Osteoblast (primary cell): ENCODE results near the gene RPS10. TPM values are rescaled to one million over a fixed set of nuclear protein-coding genes. Genes with fewer than 3 reads are reported as not detected.

Experiments used
- DNase-seq: peaks from one replicate; pipeline ENCODE4 v3.0.0; 2011; ENCODE audit warnings: low spot score, mixed read lengths; ENCODE audit not compliant: insufficient read length; ENCODE audit errors: missing footprints
- H2AFZ ChIP-seq: 2 replicates; pipeline ENCODE4 v1.6.0; 2011; ENCODE audit warnings: mild to moderate bottlenecking, low read length
- H3K27ac ChIP-seq: 2 replicates; pipeline ENCODE4 v1.5.1; 2011; ENCODE audit warnings: mild to moderate bottlenecking, low read depth, low read length, moderate library complexity
- H3K27me3 ChIP-seq: 2 replicates; pipeline ENCODE4 v1.6.0; 2012; ENCODE audit warnings: mild to moderate bottlenecking, control low read depth, inconsistent platforms, low read length, moderate library complexity; ENCODE audit not compliant: insufficient read depth
- H3K36me3 ChIP-seq: 2 replicates; pipeline ENCODE4 v1.5.1; 2011; ENCODE audit warnings: mild to moderate bottlenecking, low read length, control low read depth, moderate library complexity; ENCODE audit not compliant: insufficient read depth
- H3K4me1 ChIP-seq: 2 replicates; pipeline ENCODE4 v1.5.1; 2011; ENCODE audit warnings: mild to moderate bottlenecking, low read length, control low read depth, moderate library complexity; ENCODE audit not compliant: insufficient read depth
- H3K4me2 ChIP-seq: 2 replicates; pipeline ENCODE4 v1.6.0; 2011; ENCODE audit warnings: mild to moderate bottlenecking, low read length; ENCODE audit not compliant: insufficient read depth
- H3K4me3 ChIP-seq: fragments of 200-600 bp; sonication (generic); 3 replicates; pipeline ENCODE4 v1.5.1; 2012; ENCODE audit warnings: mild to moderate bottlenecking, low read length, inconsistent platforms; ENCODE audit not compliant: insufficient read depth
- H3K79me2 ChIP-seq: 2 replicates; pipeline ENCODE4 v1.6.0; 2012; ENCODE audit warnings: mild to moderate bottlenecking, low read length, control low read depth, inconsistent platforms; ENCODE audit not compliant: insufficient read depth
- H3K9me3 ChIP-seq: 2 replicates; pipeline ENCODE4 v1.5.1; 2011; ENCODE audit warnings: low read depth, low read length, control low read depth
- H4K20me1 ChIP-seq: 2 replicates; pipeline ENCODE4 v1.6.0; 2012; ENCODE audit warnings: mild to moderate bottlenecking, low read length, control low read depth; ENCODE audit not compliant: insufficient read depth
- total RNA-seq: library from RNA; depleted of rRNA; stranded (reverse); fragments of >200 nt; gene quantifications from 2 replicates; pipeline ENCODE4 v1.2.3, GENCODE V29; 2012
- TF ChIP-seq, protein P1 (sequence below): IDR thresholded peaks from 2 replicates; pipeline ENCODE4 v1.5.1; 2011; ENCODE audit warnings: mild to moderate bottlenecking, low read depth, low read length, moderate library complexity; ENCODE audit errors: extremely low read depth

RPS10 gene
- total RNA-seq, 1 donor, result 2,228 TPM

DNA sequence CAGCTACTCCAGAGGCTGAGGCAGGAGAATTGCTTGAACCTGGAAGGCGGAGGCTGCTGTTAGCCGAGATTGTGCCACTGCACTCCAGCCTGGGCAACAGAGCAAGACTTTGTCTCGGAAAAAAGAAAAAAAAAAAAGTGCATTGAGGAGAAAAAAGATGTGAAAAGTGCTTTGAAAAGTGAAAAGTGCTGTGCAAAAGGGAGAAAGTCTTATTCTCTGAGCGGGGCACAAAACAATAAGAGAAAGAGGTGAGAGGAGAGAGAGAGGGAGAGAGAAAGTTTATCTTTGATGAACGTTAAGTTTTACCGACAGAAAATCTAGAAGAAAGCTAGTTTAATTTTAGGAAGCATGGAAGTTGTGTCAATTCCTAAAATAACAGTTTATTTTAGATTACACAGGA, 36.1 kb upstream of the RPS10 start:
- H3K4me2 ChIP-seq, result no peak overlapping the region
- H2AFZ ChIP-seq, result no peak overlapping the region
- H3K4me1 ChIP-seq, result no peaks in the 10 kb centered on the region
- H3K27ac ChIP-seq, result no peak overlapping the region
- H3K4me3 ChIP-seq, result no peak overlapping the region
- H4K20me1 ChIP-seq, result no peaks in the 10 kb centered on the region
- DNase-seq, result no peak
- H3K9me3 ChIP-seq, result no peaks in the 10 kb centered on the region
- H3K36me3 ChIP-seq, result no peaks in the 10 kb centered on the region
- no peaks in the 10 kb centered on the region for H3K79me2 ChIP-seq
- H3K27me3 ChIP-seq, result peaks cover 17% of the 10 kb centered on the region
- TF ChIP-seq, protein P1, sequence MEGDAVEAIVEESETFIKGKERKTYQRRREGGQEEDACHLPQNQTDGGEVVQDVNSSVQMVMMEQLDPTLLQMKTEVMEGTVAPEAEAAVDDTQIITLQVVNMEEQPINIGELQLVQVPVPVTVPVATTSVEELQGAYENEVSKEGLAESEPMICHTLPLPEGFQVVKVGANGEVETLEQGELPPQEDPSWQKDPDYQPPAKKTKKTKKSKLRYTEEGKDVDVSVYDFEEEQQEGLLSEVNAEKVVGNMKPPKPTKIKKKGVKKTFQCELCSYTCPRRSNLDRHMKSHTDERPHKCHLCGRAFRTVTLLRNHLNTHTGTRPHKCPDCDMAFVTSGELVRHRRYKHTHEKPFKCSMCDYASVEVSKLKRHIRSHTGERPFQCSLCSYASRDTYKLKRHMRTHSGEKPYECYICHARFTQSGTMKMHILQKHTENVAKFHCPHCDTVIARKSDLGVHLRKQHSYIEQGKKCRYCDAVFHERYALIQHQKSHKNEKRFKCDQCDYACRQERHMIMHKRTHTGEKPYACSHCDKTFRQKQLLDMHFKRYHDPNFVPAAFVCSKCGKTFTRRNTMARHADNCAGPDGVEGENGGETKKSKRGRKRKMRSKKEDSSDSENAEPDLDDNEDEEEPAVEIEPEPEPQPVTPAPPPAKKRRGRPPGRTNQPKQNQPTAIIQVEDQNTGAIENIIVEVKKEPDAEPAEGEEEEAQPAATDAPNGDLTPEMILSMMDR, result no peak

DNA sequence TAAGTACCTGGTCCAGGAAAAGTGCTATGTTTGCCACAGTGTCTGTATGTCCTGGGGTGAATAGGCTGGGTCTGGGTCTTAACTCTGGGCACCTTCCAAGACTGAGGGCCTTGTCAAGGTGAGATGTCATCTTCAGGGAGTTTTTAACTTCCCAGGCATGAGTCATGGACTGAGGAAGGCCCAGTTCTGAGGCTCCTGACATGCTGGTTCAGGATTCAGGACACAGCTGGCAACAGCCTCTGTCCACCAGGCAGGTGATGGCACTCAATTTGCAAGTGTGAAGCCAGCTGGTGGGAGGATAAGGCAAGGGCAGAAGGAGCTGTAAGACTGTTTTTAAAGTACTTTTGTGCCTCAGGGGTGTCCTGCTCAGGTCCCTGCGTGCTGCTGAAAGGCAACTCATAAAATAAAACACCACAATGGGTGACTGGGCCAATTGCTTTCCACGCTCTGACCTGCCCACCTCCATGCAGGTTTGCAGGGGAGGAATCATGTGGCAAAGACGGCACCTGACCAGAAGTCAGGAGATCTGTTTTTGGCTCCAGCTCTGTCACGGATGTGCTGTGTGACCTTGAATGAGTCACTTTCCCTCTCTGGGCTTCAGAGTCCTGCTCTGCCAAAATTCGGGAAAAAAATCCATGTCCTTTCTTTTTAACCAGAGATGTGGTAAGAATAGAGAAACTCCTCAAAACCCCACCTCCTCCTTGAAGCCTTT, 35.1 kb upstream of the RPS10 start:
- Histone ChIP-seq H2AFZ (no peak overlapping the region), H4K20me1 (no peaks in the 10 kb centered on the region), H3K9me3 (no peaks in the 10 kb centered on the region), H3K4me1 (no peaks in the 10 kb centered on the region), H3K36me3 (no peaks in the 10 kb centered on the region), H3K4me3 (no peak overlapping the region), H3K4me2 (no peak overlapping the region), H3K79me2 (no peaks in the 10 kb centered on the region), H3K27ac (no peak overlapping the region), H3K27me3 (peaks cover 8% of the 10 kb centered on the region)
- DNase-seq, result no peak
- TF ChIP-seq, protein P1, result no peak

DNA sequence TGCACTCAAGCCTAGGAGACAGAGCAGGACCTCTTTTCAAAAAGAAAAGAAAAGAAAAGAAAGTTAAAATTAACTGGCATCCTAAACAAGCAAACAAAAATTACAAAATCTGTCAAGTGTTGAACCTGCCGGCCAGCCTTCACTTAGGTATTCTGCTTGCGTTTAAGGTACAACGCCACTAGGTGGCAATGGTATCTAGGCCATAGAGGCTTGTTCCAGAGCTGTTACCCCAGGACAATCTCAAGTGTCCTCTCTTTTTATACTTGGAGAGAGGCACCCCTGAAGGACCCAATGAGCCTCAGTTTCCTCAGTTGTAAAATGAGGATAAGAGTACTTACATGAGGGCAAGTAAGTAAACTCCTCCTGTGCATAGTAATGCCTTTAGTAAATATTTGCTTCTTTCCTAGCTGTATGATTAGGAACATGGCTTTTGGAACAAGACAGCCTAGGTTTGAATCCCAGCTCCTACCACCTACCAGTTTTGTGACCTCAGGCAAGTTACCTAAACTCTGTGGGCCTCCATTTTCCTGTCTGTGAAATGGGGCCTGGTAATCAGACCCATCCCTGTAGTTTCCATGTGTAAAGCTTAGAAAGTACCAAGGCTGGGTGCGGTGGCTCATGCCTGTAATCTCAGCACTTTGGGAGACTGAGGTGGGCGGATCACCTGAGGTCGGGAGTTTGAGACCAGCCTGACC, 34.2 kb upstream of the RPS10 start:
- H2AFZ ChIP-seq, result no peak overlapping the region
- H3K4me3 ChIP-seq, result no peak overlapping the region
- H3K27me3 ChIP-seq, result peaks cover 2% of the 10 kb centered on the region
- no peak overlapping the region for H3K27ac ChIP-seq
- no peaks in the 10 kb centered on the region for H3K36me3 ChIP-seq
- DNase-seq, result peak; percentile 93
- no peak overlapping the region for H3K4me2 ChIP-seq
- no peaks in the 10 kb centered on the region for H3K9me3 ChIP-seq
- no peaks in the 10 kb centered on the region for H4K20me1 ChIP-seq
- H3K79me2 ChIP-seq, result no peaks in the 10 kb centered on the region
- TF ChIP-seq, protein P1, result peak; percentile 68
- no peaks in the 10 kb centered on the region for H3K4me1 ChIP-seq
